H1 (cell line): Measurements from ENCODE around the gene ICAM3. TPM values are rescaled to one million over a fixed set of nuclear protein-coding genes. Genes with fewer than 3 reads are reported as not detected.
A peak's percentile ranks its signal among the peaks of the same experiment; 100 is the strongest.

ENCODE experiments used
- CTCF ChIA-PET: fragments of 300-600 bp; sonication (Branson Sonifier 250); formaldehyde crosslinking; loops from one replicate; lab custom pipeline; 2021; ENCODE audit not compliant: partially characterized antibody; lab: Charles Lee
- POLR2A ChIA-PET: fragments of 300-600 bp; sonication (Branson Sonifier 250); formaldehyde crosslinking; loops from one replicate; lab custom pipeline; 2021; ENCODE audit warnings: inconsistent platforms; ENCODE audit not compliant: partially characterized antibody; lab: Charles Lee
- DNase-seq, 2 experiments: peaks; one replicate each; pipeline versions ENCODE4 v3.0.0 to v3.0.0-alpha.2; 2010 to 2022; ENCODE audit warnings: low spot score in 2 of 2, low read depth in 1 of 2, mixed read lengths in 1 of 2
- FAIRE-seq: peaks from 2 replicates; lab custom pipeline; 2011; peaks lifted over from hg19 to GRCh38; lab: Jason Lieb, UNC
- H2AFZ ChIP-seq: 2 replicates; pipeline ENCODE4 v1.8.1; 2012; ENCODE audit warnings: low read length, inconsistent platforms
- H2AK5ac ChIP-seq: 2 replicates; pipeline ENCODE4 v1.6.1; 2013; ENCODE audit warnings: low read depth, low read length
- H2BK120ac ChIP-seq: replicated peaks from 2 replicates; pipeline ENCODE3; 2013; ENCODE audit warnings: low read depth, low read length, inconsistent platforms
- H2BK12ac ChIP-seq: 2 replicates; pipeline ENCODE4 v1.6.1; 2013; ENCODE audit warnings: low read depth, low read length
- H2BK15ac ChIP-seq: 2 replicates; pipeline ENCODE4 v1.6.1; 2013; ENCODE audit warnings: low read length
- H2BK20ac ChIP-seq: 2 replicates; pipeline ENCODE4 v1.6.1; 2013; ENCODE audit warnings: low read length
- H2BK5ac ChIP-seq: 2 replicates; pipeline ENCODE4 v1.6.1; 2013; ENCODE audit warnings: low read depth, low read length
- H3K14ac ChIP-seq: 2 replicates; pipeline ENCODE4 v1.6.1; 2013; ENCODE audit warnings: inconsistent platforms; ENCODE audit not compliant: insufficient read length
- H3K18ac ChIP-seq: 2 replicates; pipeline ENCODE4 v1.6.1; 2013; ENCODE audit warnings: low read length; ENCODE audit errors: extremely low read depth
- H3K23ac ChIP-seq: 2 replicates; pipeline ENCODE4 v1.6.1; 2013; ENCODE audit warnings: inconsistent platforms; ENCODE audit not compliant: insufficient read length
- H3K23me2 ChIP-seq: 2 replicates; pipeline ENCODE4 v1.6.1; 2013; ENCODE audit warnings: low read depth, low read length
- H3K27ac ChIP-seq: 2 replicates; pipeline ENCODE4 v1.6.1; 2011; ENCODE audit warnings: low read depth, low read length, inconsistent platforms
- H3K27me3 ChIP-seq, 4 experiments: replicated peaks in 1 of 4; 1 replicate in 1 of 4; 2 replicates in 3 of 4; pipeline versions ENCODE4 v1.6.1 to v1.8.1; 2011 to 2013; ENCODE audit warnings: low read length in 3 of 4, mild to moderate bottlenecking in 3 of 4, inconsistent platforms in 2 of 4, mixed read lengths in 2 of 4, moderate library complexity in 1 of 4; ENCODE audit not compliant: control insufficient read depth in 3 of 4, insufficient read depth in 3 of 4; ENCODE audit errors: extremely low read depth in 1 of 4
- H3K36me3 ChIP-seq, 4 experiments: 2 replicates each; pipeline versions ENCODE4 v1.6.1 to v1.8.1; 2011 to 2013; ENCODE audit warnings: mild to moderate bottlenecking in 4 of 4, low read length in 3 of 4, moderate library complexity in 2 of 4, control low read depth in 1 of 4, inconsistent platforms in 1 of 4; ENCODE audit not compliant: insufficient read depth in 4 of 4, control insufficient read depth in 2 of 4
- H3K4ac ChIP-seq: replicated peaks from 2 replicates; pipeline ENCODE3; 2013; ENCODE audit warnings: low read length, low read depth, mixed read lengths, inconsistent platforms; ENCODE audit not compliant: insufficient read length
- H3K4me1 ChIP-seq, 4 experiments: replicated peaks in 1 of 4; 1 replicate in 1 of 4; 2 replicates in 3 of 4; pipeline versions ENCODE4 v1.6.1 to v1.8.1; 2011 to 2013; ENCODE audit warnings: low read length in 3 of 4, inconsistent platforms in 2 of 4, mixed read lengths in 1 of 4; ENCODE audit not compliant: insufficient read depth in 4 of 4, control insufficient read depth in 3 of 4
- H3K4me2 ChIP-seq, 2 experiments: 2 replicates each; pipeline versions ENCODE4 v1.6.1 to v1.8.1; 2011 to 2013; ENCODE audit warnings: low read depth in 2 of 2, low read length in 2 of 2, control low read depth in 1 of 2, inconsistent platforms in 1 of 2, mild to moderate bottlenecking in 1 of 2; ENCODE audit not compliant: insufficient read depth in 1 of 2
- H3K4me3 ChIP-seq, 4 experiments: fragments of 200-600, 300-600 bp in 1 of 4; sonication (generic), shearing (Covaris generic), sonication (Bioruptor Twin) in 1 of 4; 2 replicates each; pipeline versions ENCODE4 v1.5.1 to v1.8.1; 2011 to 2016; ENCODE audit warnings: low read length in 4 of 4, low read depth in 3 of 4, control low read depth in 2 of 4, inconsistent platforms in 2 of 4, mild to moderate bottlenecking in 2 of 4, mixed read lengths in 1 of 4, moderate library complexity in 1 of 4; ENCODE audit not compliant: insufficient read depth in 2 of 4; ENCODE audit errors: extremely low read depth in 1 of 4
- H3K56ac ChIP-seq: replicated peaks from 2 replicates; pipeline ENCODE3; 2013; ENCODE audit warnings: low read depth, mild to moderate bottlenecking, mixed read lengths, low read length, inconsistent platforms; ENCODE audit not compliant: insufficient read length
- H3K79me1 ChIP-seq: 2 replicates; pipeline ENCODE4 v1.6.1; 2013; ENCODE audit warnings: low read depth, low read length, control low read depth
- H3K79me2 ChIP-seq, 2 experiments: 2 replicates each; pipeline versions ENCODE4 v1.6.1 to v1.8.1; 2012 to 2013; ENCODE audit warnings: low read length in 2 of 2, mild to moderate bottlenecking in 2 of 2, inconsistent platforms in 1 of 2; ENCODE audit not compliant: insufficient read depth in 2 of 2, control insufficient read depth in 1 of 2
- H3K9ac ChIP-seq, 4 experiments: replicated peaks in 1 of 4; 1 replicate in 1 of 4; 2 replicates in 3 of 4; pipeline versions ENCODE4 v1.6.1 to v1.8.1; 2011 to 2013; ENCODE audit warnings: low read depth in 3 of 4, low read length in 3 of 4, control low read depth in 2 of 4, mild to moderate bottlenecking in 2 of 4, moderate library complexity in 2 of 4, inconsistent platforms in 1 of 4; ENCODE audit errors: extremely low read depth in 1 of 4
- H3K9me3 ChIP-seq, 2 experiments: 2 replicates each; pipeline versions ENCODE4 v1.6.1 to v1.8.1; 2012 to 2013; ENCODE audit warnings: mild to moderate bottlenecking in 2 of 2, moderate library complexity in 2 of 2, control low read depth in 1 of 2, inconsistent platforms in 1 of 2, low read depth in 1 of 2, low read length in 1 of 2, mixed read lengths in 1 of 2; ENCODE audit not compliant: insufficient read depth in 2 of 2
- H4K20me1 ChIP-seq, 2 experiments: replicated peaks in 1 of 2; 2 replicates each; pipeline versions ENCODE3 to v1.8.1; 2011 to 2013; ENCODE audit warnings: inconsistent platforms in 2 of 2, low read length in 2 of 2, mild to moderate bottlenecking in 1 of 2; ENCODE audit not compliant: insufficient read depth in 2 of 2, control insufficient read depth in 1 of 2
- H4K5ac ChIP-seq: 2 replicates; pipeline ENCODE4 v1.6.1; 2013; ENCODE audit warnings: low read length, low read depth, mixed read lengths, inconsistent platforms; ENCODE audit not compliant: insufficient read length
- H4K8ac ChIP-seq: 2 replicates; pipeline ENCODE4 v1.8.0; 2013; ENCODE audit warnings: mild to moderate bottlenecking, moderate library complexity, low read length, inconsistent platforms; ENCODE audit not compliant: insufficient read depth; ENCODE audit errors: extremely low read depth
- H4K91ac ChIP-seq: replicated peaks from 2 replicates; pipeline ENCODE3; 2013; ENCODE audit warnings: low read length, mixed read lengths, inconsistent platforms; ENCODE audit not compliant: insufficient read length
- ASH2L ChIP-seq: fragments of 200-600, 300-600 bp; sonication (generic); IDR thresholded peaks from one replicate; pipeline ENCODE4 v1.7.1; 2017; ENCODE audit warnings: low read length
- BACH1 ChIP-seq: IDR thresholded peaks from 2 replicates; pipeline ENCODE4 v1.6.1; 2012; ENCODE audit warnings: low read length, improper control_type of control experiment
- CHD1 ChIP-seq: IDR thresholded peaks from 2 replicates; pipeline ENCODE4 v1.6.1; 2012; ENCODE audit warnings: low read depth, low read length, improper control_type of control experiment
- JUN ChIP-seq: IDR thresholded peaks from 2 replicates; pipeline ENCODE4 v1.6.1; 2011; ENCODE audit warnings: low read depth, mild to moderate bottlenecking, improper control_type of control experiment, low read length
- JUND ChIP-seq: IDR thresholded peaks from 2 replicates; pipeline ENCODE4 v1.6.1; 2011; ENCODE audit warnings: mild to moderate bottlenecking, improper control_type of control experiment, low read length
- NRF1 ChIP-seq: IDR thresholded peaks from 2 replicates; pipeline ENCODE4 v1.6.1; 2011; ENCODE audit warnings: mild to moderate bottlenecking, low read depth, low read length, improper control_type of control experiment
- SAP30 ChIP-seq: fragments of 300-600 bp; sonication (generic); IDR thresholded peaks from 2 replicates; pipeline ENCODE4 v1.7.1; 2012; ENCODE audit warnings: low read length, moderate library complexity, mild to moderate bottlenecking, inconsistent platforms; ENCODE audit not compliant: insufficient read depth, insufficient replicate concordance
- SIX5 ChIP-seq: IDR thresholded peaks from 2 replicates; pipeline ENCODE4 v1.6.1; 2011; ENCODE audit warnings: mild to moderate bottlenecking, low read depth, low read length
- YY1 ChIP-seq: IDR thresholded peaks from 2 replicates; pipeline ENCODE4 v1.6.1; 2011; ENCODE audit warnings: low read depth, mild to moderate bottlenecking, low read length
- WGBS, 2 experiments: shearing (Covaris generic) in 1 of 2; methylation state at CpG; one replicate each; pipeline versions ENCODE4 v1.1.6 to v1.1.7; 2013 to 2015; ENCODE audit warnings: low lambda C conversion rate in 2 of 2, mixed read lengths in 2 of 2, inconsistent platforms in 1 of 2, low coverage in 1 of 2, missing lambda C conversion rate in 1 of 2; ENCODE audit not compliant: insufficient replicate concordance in 2 of 2, insufficient coverage in 1 of 2, insufficient read length in 1 of 2; ENCODE audit errors: extremely low coverage in 1 of 2, missing lambda C conversion rate in 1 of 2; 5-methylcytosine and 5-hydroxymethylcytosine counted together
- polyA plus RNA-seq, 7 experiments: library from polyadenylated mRNA; depleted of rRNA in 3 of 7; stranded (reverse) in 5 of 7; unstranded in 2 of 7; fragments of >200 nt in 5 of 7; fragments of 200-250 nt in 2 of 7; gene quantifications; 1 replicate in 5 of 7; 2 replicates in 1 of 7; 4 replicates in 1 of 7; pipeline versions ENCODE4 v1.2.1 to v1.2.3, GENCODE V29; 2011 to 2013; ENCODE audit warnings: missing spikeins in 2 of 7, mixed read lengths in 2 of 7
- total RNA-seq: library from RNA; stranded (reverse); fragmentation: NEBNext Ultra II Directional; extraction: Animal tissue kit (Norgen Biotek cat#: 25700); gene quantifications from 2 replicates; pipeline ENCODE4 v1.2.1, GENCODE V29; 2021
- TF ChIP-seq, protein P1 (sequence below): IDR thresholded peaks from 2 replicates; pipeline ENCODE4 v1.6.1; 2012; ENCODE audit warnings: inconsistent platforms

ICAM3 gene
- total and polyA plus RNA-seq, 2 of the 8 experiments (the other 6 are each of a cell fraction or from before 2014, with no cell fraction given), result 15.4 to 16.5 TPM

DNA sequence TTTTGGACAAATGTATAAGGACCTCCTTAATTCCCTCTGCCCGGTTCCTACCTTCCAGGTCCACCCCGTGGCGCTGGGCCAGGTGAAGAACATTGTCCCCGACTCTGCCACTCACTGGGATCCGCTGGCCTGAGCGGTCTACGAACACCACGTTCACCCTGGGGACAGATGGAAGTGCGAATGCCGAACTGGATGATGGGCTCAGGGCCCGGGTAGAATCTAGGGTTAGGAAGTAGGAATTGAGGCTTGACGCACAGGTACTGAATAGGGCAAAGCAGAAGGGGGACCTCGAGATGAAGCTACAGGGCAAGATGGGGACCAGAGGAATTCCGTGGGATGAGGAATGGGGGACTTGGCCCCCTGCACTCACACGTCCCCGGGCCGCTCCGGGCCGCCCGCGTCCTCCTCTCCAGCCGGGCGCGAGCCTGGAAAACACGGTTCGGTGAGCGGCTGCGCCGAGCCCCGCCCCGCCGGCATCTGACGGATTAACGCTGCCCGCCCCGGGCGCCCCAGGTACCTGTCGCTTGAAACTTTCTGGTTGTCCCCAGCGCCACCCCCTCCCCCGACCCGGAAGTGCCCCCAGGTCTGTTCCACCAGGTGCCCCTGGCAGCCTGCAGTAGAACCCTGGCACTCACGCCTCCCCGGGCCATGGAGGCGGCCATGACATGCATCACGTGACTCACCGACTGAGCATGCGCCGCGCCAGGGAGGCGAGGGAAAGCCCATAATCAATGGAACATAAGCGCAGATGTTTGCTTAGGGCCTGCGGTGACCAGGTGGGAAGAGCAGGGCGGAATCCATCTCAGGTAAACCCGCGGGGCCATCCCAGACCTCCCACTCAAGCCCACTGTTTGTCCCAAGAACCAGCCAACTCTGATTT, 23.8 kb downstream of the ICAM3 start, which contains the start of gene FDX2:
FDX2 (minus strand) TSS at position 681 of the 880 bp plus-strand sequence; CDS start at position 662, 19 bp downstream.
- Histone ChIP-seq H3K23me2 (peaks cover 3% of the 10 kb centered on the region; the same call in 1 of the 2 replicates), H2BK15ac (no peak within 1 kb of the TSS; the same call in 1 of the 2 replicates), H3K23ac (no peak within 1 kb of the TSS), H4K5ac (peak within 1 kb of the TSS; percentile 90), H3K56ac (peak within 1 kb of the TSS; percentile 67), H3K27me3 (no peaks in the 10 kb centered on the region), H3K79me2 (no peaks in the 10 kb centered on the region), H2AK5ac (no peak within 1 kb of the TSS), H3K9me3 (no peaks in the 10 kb centered on the region), H3K14ac (no peak within 1 kb of the TSS), H3K4ac (peak within 1 kb of the TSS; percentile 36), H2BK5ac (peak within 1 kb of the TSS; percentile 45; the same call in 1 of the 2 replicates), H2BK12ac (0 out of 2 replicates have a peak within 1 kb of the TSS, but pooled peaks have one; percentile 4), H4K91ac (peak within 1 kb of the TSS; percentile 52), H2BK20ac (0 out of 2 replicates have a peak within 1 kb of the TSS, but pooled peaks have one; percentile 34), H3K79me1 (no peaks in the 10 kb centered on the region; the same call in 1 of the 2 replicates), H3K4me1 (no peaks in the 10 kb centered on the region; a peak in 1 of 7 replicates), H3K4me2 (peak within 1 kb of the TSS; percentile 79 to 97), H2BK120ac (peak within 1 kb of the TSS; percentile 47), H3K9ac (peak within 1 kb of the TSS in 3 of 4 experiments; percentile 66 to 79 (median 71); a peak in 6 of 7 replicates), H4K20me1 (no peaks in the 10 kb centered on the region), H3K27ac (peak within 1 kb of the TSS; percentile 72), H2AFZ (peak within 1 kb of the TSS; percentile 94; the same call in 1 of the 2 replicates), H4K8ac (peak within 1 kb of the TSS; percentile 84), H3K36me3 (peaks cover 9 to 29% (median 20%) of the 10 kb centered on the region in 4 experiments; a peak in 7 of 8 replicates), H3K18ac (peak within 1 kb of the TSS; percentile 68), H3K4me3 (peak within 1 kb of the TSS; percentile 80 to 94 (median 92))
- ChIA-PET CTCF (interaction anchor here (0.5 to 2.5 kb wide), 9 partner anchors 45 to 326 kb away, joined by 3 to 11 read pairs (median 5); partner anchors contain the start of gene ICAM1), POLR2A (interaction anchor here (0.5 to 11.4 kb wide), 11 partner anchors 8 to 52 kb away, joined by 3 to 104 read pairs (median 5); partner anchors contain the start of genes ICAM5 and RAVER1)
- 7% methylated on average over 30 of the region's 55 CpGs; no CpG with 5 or more reads in 1 of the 2 experiments for WGBS, 2 experiments
- peak; percentile 13 for FAIRE-seq
- DNase-seq, result peak; percentile 79 to 97
- TF ChIP-seq JUND (no peak), NRF1 (peak; percentile 70), CHD1 (no peak), YY1 (peak; percentile 98), BACH1 (no peak), SAP30 (peak; percentile 66), SIX5 (no peak), ASH2L (peak; percentile 92), JUN (no peak)
- TF ChIP-seq, protein P1, sequence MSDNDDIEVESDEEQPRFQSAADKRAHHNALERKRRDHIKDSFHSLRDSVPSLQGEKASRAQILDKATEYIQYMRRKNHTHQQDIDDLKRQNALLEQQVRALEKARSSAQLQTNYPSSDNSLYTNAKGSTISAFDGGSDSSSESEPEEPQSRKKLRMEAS, result peak; percentile 95
